Tibial nerve (tissue), 4 donors: ENCODE measurements around the gene IGFBP2. TPM values are rescaled to one million over a fixed set of nuclear protein-coding genes. Genes with fewer than 3 reads are reported as not detected.

Experiments
- DNase-seq, 2 donors: peaks; one replicate each; pipeline ENCODE4 v3.0.0-alpha.2; 2019; ENCODE audit warnings: low spot score in 2 of 2
- H3K27ac ChIP-seq, 4 donors: fragments of 200-600 bp; sonication (generic) in 3 of 4; one replicate each; pipeline ENCODE4 v1.5.1; 2017 to 2019; ENCODE audit warnings: mild to moderate bottlenecking in 1 of 4
- H3K27me3 ChIP-seq, 2 donors: fragments of 200-600 bp; sonication (generic) in 1 of 2; one replicate each; pipeline versions ENCODE4 v1.5.1 to v1.6.0; 2017 to 2019
- H3K36me3 ChIP-seq, 3 donors: fragments of 200-600 bp; sonication (generic); one replicate each; pipeline ENCODE4 v1.5.1; 2018 to 2019
- H3K4me1 ChIP-seq, 4 donors: fragments of 200-600 bp; sonication (generic) in 3 of 4; one replicate each; pipeline ENCODE4 v1.5.1; 2017 to 2019
- H3K4me3 ChIP-seq, 4 donors: fragments of 200-600 bp; sonication (generic) in 3 of 4; one replicate each; pipeline ENCODE4 v1.5.1; 2017 to 2019; ENCODE audit warnings: mild to moderate bottlenecking in 1 of 4, moderate library complexity in 1 of 4
- H3K9me3 ChIP-seq, 4 donors: fragments of 200-600 bp; sonication (generic) in 3 of 4; one replicate each; pipeline ENCODE4 v1.5.1; 2017 to 2019
- EP300 ChIP-seq, 2 donors: sonication (generic); formaldehyde crosslinking; IDR thresholded peaks; one replicate each; pipeline ENCODE4 v1.6.1; 2017; ENCODE audit warnings: antibody characterized with exemption in 2 of 2, mild to moderate bottlenecking in 1 of 2
- POLR2A ChIP-seq, 2 donors: fragments of 450-650 bp; IDR thresholded peaks; one replicate each; pipeline ENCODE4 v1.6.1; 2017; ENCODE audit warnings: antibody characterized with exemption in 2 of 2, mild to moderate bottlenecking in 2 of 2, moderate library complexity in 2 of 2
- WGBS, 2 donors: methylation state at CpG; one replicate each; pipeline ENCODE4 v1.1.5; 2018; 5-methylcytosine and 5-hydroxymethylcytosine counted together
- total RNA-seq, 4 donors: library from RNA; depleted of rRNA; stranded (reverse); fragments of >200 nt; gene quantifications; one replicate each; pipeline ENCODE4 v1.1.0, GENCODE V29; 2016
- TF ChIP-seq, protein P1 (sequence below), 5 experiments: fragments of 200-600 bp in 3 of 5; fragments of 450-650 bp in 2 of 5; sonication (generic) in 3 of 5; IDR thresholded peaks; one replicate each; pipeline ENCODE4 v1.5.1; 2016 to 2019; ENCODE audit warnings: antibody characterized with exemption in 5 of 5, mild to moderate bottlenecking in 3 of 5, moderate library complexity in 2 of 5

Gene IGFBP2
- total RNA-seq, 4 donors from 2014 or later, result 125 to 337 (median 157) TPM

DNA sequence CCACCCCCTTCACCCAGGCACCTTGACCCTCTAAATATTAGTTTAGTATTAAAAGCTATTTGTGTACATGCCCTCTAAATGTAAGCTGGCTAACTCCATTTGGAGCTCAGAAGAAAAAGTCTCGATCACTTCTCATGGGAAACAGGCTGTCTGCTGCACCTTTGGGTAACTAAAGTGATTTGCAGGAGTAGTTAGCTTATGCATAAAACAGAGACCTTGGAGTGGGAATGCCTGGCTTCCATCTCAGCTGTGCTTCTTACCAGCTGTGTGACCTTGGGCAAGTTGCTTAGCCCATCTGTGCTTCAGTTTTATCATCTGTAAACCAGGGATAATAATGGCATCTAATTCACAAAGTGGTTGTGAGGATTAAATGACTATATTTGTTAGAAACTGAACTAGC, 29.9 kb downstream of the IGFBP2 start:
- no peak for DNase-seq
- no peaks in the 10 kb centered on the region for H3K27me3 ChIP-seq
- H3K9me3 ChIP-seq, result no peaks in the 10 kb centered on the region
- H3K36me3 ChIP-seq, result peaks cover 0 to 13% (median 0%) of the 10 kb centered on the region in 3 donors
- no peak overlapping the region for H3K4me3 ChIP-seq
- H3K27ac ChIP-seq, result no peak overlapping the region
- H3K4me1 ChIP-seq, result peaks cover 0 to 16% (median 2%) of the 10 kb centered on the region in 4 donors
- WGBS, 2 donors, result 88 to 95% methylated on average over 1 of the region's 1 CpG
- TF ChIP-seq, protein P1, sequence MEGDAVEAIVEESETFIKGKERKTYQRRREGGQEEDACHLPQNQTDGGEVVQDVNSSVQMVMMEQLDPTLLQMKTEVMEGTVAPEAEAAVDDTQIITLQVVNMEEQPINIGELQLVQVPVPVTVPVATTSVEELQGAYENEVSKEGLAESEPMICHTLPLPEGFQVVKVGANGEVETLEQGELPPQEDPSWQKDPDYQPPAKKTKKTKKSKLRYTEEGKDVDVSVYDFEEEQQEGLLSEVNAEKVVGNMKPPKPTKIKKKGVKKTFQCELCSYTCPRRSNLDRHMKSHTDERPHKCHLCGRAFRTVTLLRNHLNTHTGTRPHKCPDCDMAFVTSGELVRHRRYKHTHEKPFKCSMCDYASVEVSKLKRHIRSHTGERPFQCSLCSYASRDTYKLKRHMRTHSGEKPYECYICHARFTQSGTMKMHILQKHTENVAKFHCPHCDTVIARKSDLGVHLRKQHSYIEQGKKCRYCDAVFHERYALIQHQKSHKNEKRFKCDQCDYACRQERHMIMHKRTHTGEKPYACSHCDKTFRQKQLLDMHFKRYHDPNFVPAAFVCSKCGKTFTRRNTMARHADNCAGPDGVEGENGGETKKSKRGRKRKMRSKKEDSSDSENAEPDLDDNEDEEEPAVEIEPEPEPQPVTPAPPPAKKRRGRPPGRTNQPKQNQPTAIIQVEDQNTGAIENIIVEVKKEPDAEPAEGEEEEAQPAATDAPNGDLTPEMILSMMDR (IDR thresholded peaks at IDR 0.05), result no peak
- TF ChIP-seq POLR2A (IDR thresholded peaks at IDR 0.05) (no peak), EP300 (IDR thresholded peaks at IDR 0.05) (no peak)

DNA sequence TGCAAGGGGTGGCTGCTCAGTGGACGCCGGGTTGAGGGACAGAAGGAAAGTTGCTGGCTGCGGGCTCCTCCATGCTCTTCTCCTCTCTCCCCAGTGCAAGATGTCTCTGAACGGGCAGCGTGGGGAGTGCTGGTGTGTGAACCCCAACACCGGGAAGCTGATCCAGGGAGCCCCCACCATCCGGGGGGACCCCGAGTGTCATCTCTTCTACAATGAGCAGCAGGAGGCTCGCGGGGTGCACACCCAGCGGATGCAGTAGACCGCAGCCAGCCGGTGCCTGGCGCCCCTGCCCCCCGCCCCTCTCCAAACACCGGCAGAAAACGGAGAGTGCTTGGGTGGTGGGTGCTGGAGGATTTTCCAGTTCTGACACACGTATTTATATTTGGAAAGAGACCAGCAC, 30.6 kb downstream of the IGFBP2 start:
- TF ChIP-seq EP300 (IDR thresholded peaks at IDR 0.05) (no peak), POLR2A (IDR thresholded peaks at IDR 0.05) (no peak)
- TF ChIP-seq, protein P1 (IDR thresholded peaks at IDR 0.05), result no peak
- DNase-seq, result no peak
- no peaks in the 10 kb centered on the region for H3K9me3 ChIP-seq

DNA sequence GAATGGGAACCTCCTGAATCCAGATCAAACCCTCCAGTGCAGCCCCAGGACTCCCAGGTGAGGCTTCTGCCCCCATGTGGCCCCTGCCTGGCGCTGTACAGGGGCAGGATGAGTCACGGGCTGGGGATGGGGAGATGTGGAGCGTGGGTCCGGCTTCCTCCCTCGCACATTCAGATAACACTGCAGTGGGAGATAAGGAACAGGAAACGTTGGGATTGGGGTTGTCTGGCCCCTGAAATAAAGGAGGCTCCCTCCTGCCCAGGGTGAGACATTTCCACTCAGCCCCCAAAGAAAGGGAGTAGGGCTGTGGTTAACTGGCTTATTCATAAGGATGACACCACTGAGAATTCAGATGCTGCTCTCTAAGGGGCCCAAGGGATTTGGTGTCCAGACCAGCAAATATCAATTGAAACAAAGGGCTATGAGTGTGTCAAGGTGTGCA, 31.4 kb downstream of the IGFBP2 start:
- TF ChIP-seq EP300 (IDR thresholded peaks at IDR 0.05) (no peak), POLR2A (IDR thresholded peaks at IDR 0.05) (no peak)
- TF ChIP-seq, protein P1 (IDR thresholded peaks at IDR 0.05), result no peak
- Histone ChIP-seq H3K9me3 (no peaks in the 10 kb centered on the region), H3K36me3 (peaks cover 0 to 13% (median 0%) of the 10 kb centered on the region in 3 donors), H3K27ac (no peak overlapping the region), H3K27me3 (no peaks in the 10 kb centered on the region), H3K4me3 (no peak overlapping the region), H3K4me1 (peaks cover 0 to 16% (median 2%) of the 10 kb centered on the region in 4 donors)
- DNase-seq, result no peak
- WGBS, 2 donors, result 63 to 73% methylated on average over 6 of the region's 6 CpGs

More for the DNA sequence above, 30.6 kb downstream of the IGFBP2 start:
- Histone ChIP-seq H3K36me3 (peaks cover 0 to 13% (median 0%) of the 10 kb centered on the region in 3 donors), H3K27ac (no peak overlapping the region), H3K4me1 (peaks cover 0 to 16% (median 2%) of the 10 kb centered on the region in 4 donors), H3K4me3 (no peak overlapping the region), H3K27me3 (no peaks in the 10 kb centered on the region)
- 85 to 92% methylated on average over 18 of the region's 18 CpGs for WGBS, 2 donors

DNA sequence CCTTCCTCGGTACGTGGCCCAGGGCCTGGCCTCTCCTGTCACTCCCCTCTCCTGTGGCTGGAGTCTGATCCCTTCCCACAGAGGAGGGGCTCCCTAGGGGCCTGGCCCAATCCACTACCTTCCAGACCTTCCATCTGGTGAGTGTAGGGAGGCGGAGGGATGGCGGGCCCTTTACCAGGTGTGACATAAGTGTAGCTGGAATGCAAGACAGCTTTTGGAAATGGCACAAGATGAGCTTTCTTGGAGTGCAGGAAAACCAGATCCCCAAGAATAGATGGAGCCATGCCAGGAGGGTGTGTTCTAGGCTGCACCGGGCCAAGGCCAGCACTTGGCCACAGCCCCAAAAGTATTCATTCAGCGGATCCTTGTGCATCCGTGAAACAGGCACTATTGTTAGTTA, 32.0 kb downstream of the IGFBP2 start:
- Histone ChIP-seq H3K36me3 (peaks cover 0 to 13% (median 0%) of the 10 kb centered on the region in 3 donors), H3K27ac (peak overlapping the region in 1 of 4 donors; percentile 6), H3K4me3 (no peak overlapping the region), H3K9me3 (no peaks in the 10 kb centered on the region), H3K27me3 (no peaks in the 10 kb centered on the region), H3K4me1 (peaks cover 0 to 16% (median 2%) of the 10 kb centered on the region in 4 donors)
- peak; percentile 28 to 57 for DNase-seq
- TF ChIP-seq EP300 (IDR thresholded peaks at IDR 0.05) (peak in 1 of 2 donors; percentile 25), POLR2A (IDR thresholded peaks at IDR 0.05) (no peak)
- WGBS, 2 donors, result 37 to 42% methylated on average over 7 of the region's 7 CpGs

DNA sequence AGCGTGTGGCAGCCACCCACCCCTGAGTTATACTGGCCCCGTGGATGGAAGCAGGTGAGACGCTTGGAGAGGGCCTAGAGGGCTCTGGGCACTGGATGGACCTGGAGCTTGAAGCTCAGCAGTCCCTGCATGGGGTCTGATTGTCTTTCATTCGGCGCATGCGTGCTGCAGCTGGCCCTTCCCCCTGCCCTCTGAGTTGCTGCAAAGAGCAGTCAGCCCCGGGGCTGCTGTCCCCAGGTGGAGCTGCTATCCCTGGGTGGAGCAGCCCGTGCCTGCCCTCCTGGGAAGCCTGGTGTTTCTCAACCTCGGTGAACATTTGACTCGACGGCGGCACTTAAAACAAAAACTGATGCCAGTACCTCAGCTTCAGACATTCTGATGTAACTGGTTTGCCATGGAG, 32.5 kb downstream of the IGFBP2 start:
- WGBS, 2 donors, result 34 to 44% methylated on average over 12 of the region's 12 CpGs
- TF ChIP-seq, protein P1 (IDR thresholded peaks at IDR 0.05), result no peak
- no peak for TF ChIP-seq EP300 (IDR thresholded peaks at IDR 0.05)
- no peak for TF ChIP-seq POLR2A (IDR thresholded peaks at IDR 0.05)
- no peak for DNase-seq
- Histone ChIP-seq H3K27ac (peak overlapping the region in 1 of 4 donors; percentile 6), H3K36me3 (peaks cover 0 to 13% (median 0%) of the 10 kb centered on the region in 3 donors), H3K4me1 (peaks cover 0 to 16% (median 2%) of the 10 kb centered on the region in 4 donors), H3K4me3 (no peak overlapping the region), H3K9me3 (no peaks in the 10 kb centered on the region), H3K27me3 (no peaks in the 10 kb centered on the region)
